Neuronal stem cell (in vitro differentiated cells): ENCODE measurements around the gene SIGLEC11.
A peak's percentile ranks its signal among the peaks of the same experiment; 100 is the strongest.

Source experiments
- DNase-seq: peaks from one replicate; pipeline ENCODE4 v3.0.0-alpha.2; 2013; ENCODE audit warnings: low spot score
- H2AFZ ChIP-seq: one replicate; pipeline ENCODE4 v1.6.1; 2013; ENCODE audit warnings: mild to moderate bottlenecking, low read length, inconsistent platforms
- H2AK5ac ChIP-seq: 2 replicates; pipeline ENCODE4 v1.6.1; 2013; ENCODE audit warnings: low read depth, mild to moderate bottlenecking, inconsistent platforms, low read length, moderate library complexity, mixed read lengths
- H2BK120ac ChIP-seq: 2 replicates; pipeline ENCODE4 v1.6.1; 2013; ENCODE audit warnings: low read depth, mild to moderate bottlenecking, inconsistent platforms, low read length, moderate library complexity, mixed read lengths
- H2BK12ac ChIP-seq: one replicate; pipeline ENCODE4 v1.6.1; 2013; ENCODE audit warnings: low read length, inconsistent platforms
- H2BK15ac ChIP-seq: 2 replicates; pipeline ENCODE4 v1.6.1; 2013; ENCODE audit warnings: mild to moderate bottlenecking, low read length, inconsistent platforms, mixed read lengths
- H2BK5ac ChIP-seq: one replicate; pipeline ENCODE4 v1.6.1; 2013; ENCODE audit warnings: inconsistent platforms, mild to moderate bottlenecking, low read length, moderate library complexity
- H3K14ac ChIP-seq: one replicate; pipeline ENCODE4 v1.6.1; 2013; ENCODE audit warnings: low read length, inconsistent platforms
- H3K18ac ChIP-seq: 2 replicates; pipeline ENCODE4 v1.6.1; 2013; ENCODE audit warnings: low read length, inconsistent platforms
- H3K23ac ChIP-seq: 2 replicates; pipeline ENCODE4 v1.6.1; 2013; ENCODE audit warnings: low read depth, mild to moderate bottlenecking, mixed read lengths, low read length, inconsistent platforms; ENCODE audit not compliant: poor library complexity
- H3K27ac ChIP-seq: replicated peaks from 3 replicates; pipeline ENCODE4 v1.5.1; 2013; ENCODE audit warnings: low read length, inconsistent platforms
- H3K27me3 ChIP-seq, 3 experiments: 2 replicates each; pipeline ENCODE4 v1.6.1; 2013; ENCODE audit warnings: low read length in 3 of 3, mild to moderate bottlenecking in 2 of 3, inconsistent platforms in 1 of 3, low read depth in 1 of 3, mixed read lengths in 1 of 3, moderate library complexity in 1 of 3; ENCODE audit not compliant: control insufficient read depth in 3 of 3, insufficient read depth in 3 of 3
- H3K36me3 ChIP-seq, 2 donors: replicated peaks in 1 of 2; 2 replicates each; pipeline ENCODE4 v1.6.1; 2013; ENCODE audit warnings: low read length in 2 of 2; ENCODE audit not compliant: control insufficient read depth in 2 of 2, insufficient read depth in 2 of 2
- H3K4ac ChIP-seq: 2 replicates; pipeline ENCODE4 v1.6.1; 2013; ENCODE audit warnings: inconsistent platforms, mild to moderate bottlenecking, low read length, moderate library complexity
- H3K4me1 ChIP-seq, 2 donors: 1 replicate in 1 of 2; 2 replicates in 1 of 2; pipeline ENCODE4 v1.6.1; 2013; ENCODE audit warnings: low read length in 2 of 2, low read depth in 1 of 2; ENCODE audit not compliant: control insufficient read depth in 2 of 2, insufficient read depth in 1 of 2
- H3K4me2 ChIP-seq: one replicate; pipeline ENCODE4 v1.6.1; 2013; ENCODE audit warnings: mild to moderate bottlenecking, low read length, inconsistent platforms; ENCODE audit not compliant: insufficient read depth, poor library complexity, severe bottlenecking
- H3K4me3 ChIP-seq, 2 donors: 2 replicates each; pipeline ENCODE4 v1.5.1; 2013; ENCODE audit warnings: low read length in 2 of 2, mild to moderate bottlenecking in 2 of 2, inconsistent platforms in 1 of 2, moderate library complexity in 1 of 2
- H3K79me1 ChIP-seq: one replicate; pipeline ENCODE4 v1.6.1; 2013; ENCODE audit warnings: low read depth, mild to moderate bottlenecking, inconsistent platforms, low read length, moderate library complexity
- H3K9ac ChIP-seq: one replicate; pipeline ENCODE4 v1.6.1; 2013; ENCODE audit warnings: mild to moderate bottlenecking, low read depth, low read length, inconsistent platforms; ENCODE audit not compliant: poor library complexity
- H3K9me3 ChIP-seq, 2 donors: replicated peaks in 1 of 2; 2 replicates each; pipeline versions ENCODE3 to v1.6.1; 2013; ENCODE audit warnings: low read length in 2 of 2, mild to moderate bottlenecking in 2 of 2, inconsistent platforms in 1 of 2, low read depth in 1 of 2, mixed read lengths in 1 of 2, moderate library complexity in 1 of 2; ENCODE audit not compliant: control insufficient read depth in 2 of 2, insufficient read depth in 1 of 2
- H4K8ac ChIP-seq: one replicate; pipeline ENCODE4 v1.6.1; 2013; ENCODE audit warnings: low read depth, mild to moderate bottlenecking, inconsistent platforms, low read length, moderate library complexity
- H4K91ac ChIP-seq: one replicate; pipeline ENCODE4 v1.6.1; 2013; ENCODE audit warnings: low read length, low read depth, mild to moderate bottlenecking, inconsistent platforms; ENCODE audit not compliant: poor library complexity
- WGBS, 2 donors: extraction: QIAGEN DNeasy Blood & Tissue Kit; methylation state at CpG; one replicate each; pipeline ENCODE4 v1.1.7; 2013; ENCODE audit warnings: missing lambda C conversion rate in 2 of 2, mixed read lengths in 1 of 2; ENCODE audit not compliant: insufficient read length in 2 of 2, insufficient replicate concordance in 1 of 2; ENCODE audit errors: extremely low coverage in 2 of 2; 5-methylcytosine and 5-hydroxymethylcytosine counted together

SIGLEC11 gene

DNA sequence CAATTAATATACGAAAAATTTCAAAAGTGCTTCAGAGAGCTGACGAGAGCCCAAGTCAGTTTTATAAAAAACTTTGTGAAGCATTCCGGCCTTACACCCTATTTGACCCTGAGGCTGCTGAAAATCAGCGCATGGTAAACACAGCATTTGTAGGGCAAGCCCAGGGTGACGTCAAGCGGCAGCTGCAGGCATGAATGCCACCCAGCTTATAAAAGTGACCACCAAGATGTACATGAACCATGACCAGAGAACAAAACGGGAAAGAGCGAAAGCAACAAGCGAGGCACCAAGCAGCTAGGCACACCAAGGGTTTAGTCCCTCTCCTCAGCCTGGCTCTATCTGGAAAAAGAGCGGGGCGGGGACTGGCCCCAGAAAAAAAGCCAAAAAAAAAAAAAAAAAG lies 6.0 kb downstream of the SIGLEC11 start:
- Histone ChIP-seq H3K4me2 (no peak overlapping the region), H2AFZ (no peak overlapping the region), H3K27me3 (no peaks in the 10 kb centered on the region), H3K27ac (no peak overlapping the region), H3K4me1 (peaks cover 0 to 7% of the 10 kb centered on the region in 2 donors), H2AK5ac (no peak overlapping the region), H2BK5ac (no peak overlapping the region), H3K9me3 (peaks cover 2 to 3% of the 10 kb centered on the region in 2 donors), H2BK15ac (no peak overlapping the region), H3K4me3 (no peak overlapping the region), H3K14ac (no peak overlapping the region), H3K79me1 (no peaks in the 10 kb centered on the region), H3K36me3 (no peaks in the 10 kb centered on the region), H3K4ac (no peak overlapping the region), H4K91ac (no peak overlapping the region), H4K8ac (no peak overlapping the region), H2BK120ac (no peak overlapping the region), H3K18ac (no peak overlapping the region), H3K9ac (no peak overlapping the region), H3K23ac (no peak overlapping the region), H2BK12ac (no peak overlapping the region)
- DNase-seq, result no peak
- WGBS, 2 donors, result no CpG with 5 or more reads among the region's 11 CpGs

DNA sequence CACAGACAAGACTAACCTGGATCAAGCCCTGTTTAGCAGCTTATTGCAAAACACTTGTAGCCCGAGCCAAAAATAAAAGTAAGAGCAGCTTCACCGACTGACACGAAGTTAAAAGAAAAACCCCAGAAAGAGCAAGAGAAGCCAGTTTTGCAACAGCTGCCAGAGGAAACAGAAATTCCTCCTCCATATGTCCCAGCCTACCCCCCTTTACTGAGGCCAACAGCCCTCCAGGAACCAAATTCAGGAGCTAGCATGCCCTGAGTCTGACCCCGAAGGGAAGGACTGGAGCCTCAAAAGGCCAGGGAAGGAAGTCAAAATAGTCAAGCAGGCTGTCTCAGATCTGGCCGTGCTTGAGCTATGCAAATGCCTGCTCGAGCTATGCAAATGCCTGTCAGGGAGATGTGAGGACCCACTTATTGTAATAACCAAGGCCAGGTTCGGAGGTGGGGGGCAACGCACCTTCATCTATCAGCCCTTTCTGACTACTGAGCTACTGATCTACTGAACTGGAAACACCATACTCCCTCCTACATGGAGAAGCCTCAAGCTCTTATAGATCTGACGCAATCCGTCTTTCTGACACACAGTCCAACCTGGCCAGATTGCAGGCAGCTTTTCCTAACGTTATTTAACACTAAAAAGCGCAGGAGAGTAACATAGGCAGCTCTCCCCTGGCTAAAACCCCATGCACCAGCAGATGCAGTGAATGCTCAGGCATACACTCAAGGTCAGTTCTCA lies 6.7 kb downstream of the SIGLEC11 start:
- Histone ChIP-seq H3K14ac (no peak overlapping the region), H2AK5ac (no peak overlapping the region), H3K23ac (no peak overlapping the region), H2BK12ac (no peak overlapping the region), H3K9ac (no peak overlapping the region), H3K4me3 (no peak overlapping the region), H3K79me1 (no peaks in the 10 kb centered on the region), H3K4me2 (no peak overlapping the region), H3K18ac (no peak overlapping the region), H2AFZ (no peak overlapping the region), H3K9me3 (peaks cover 2 to 3% of the 10 kb centered on the region in 2 donors), H3K27ac (no peak overlapping the region), H3K4me1 (peaks cover 0 to 10% of the 10 kb centered on the region in 2 donors), H4K8ac (no peak overlapping the region), H4K91ac (peak overlapping the region; percentile 89), H2BK120ac (no peak overlapping the region), H2BK5ac (no peak overlapping the region), H3K27me3 (no peaks in the 10 kb centered on the region), H3K36me3 (no peaks in the 10 kb centered on the region), H2BK15ac (no peak overlapping the region), H3K4ac (no peak overlapping the region)
- DNase-seq, result no peak
- no CpG with 5 or more reads among the region's 12 CpGs for WGBS, 2 donors

- no CpG with 5 or more reads among the region's 7 CpGs for whole genome bisulfite sequencing, 2 donors
- Histone ChIP-seq H3K27me3 (no peaks in the 10 kb centered on the region), H2BK120ac (no peak overlapping the region)
Observed at GRCh38 chr19:49953416-49953815, 7.6 kb downstream of the SIGLEC11 start.

GRCh38 chr19:49952906-49953305 lies 8.1 kb downstream of the SIGLEC11 start:
- no CpG with 5 or more reads among the region's 13 CpGs for WGBS, 2 donors
- no peak overlapping the region for H3K18ac ChIP-seq

More at GRCh38 chr19:49953416-49953815, 7.6 kb downstream of the SIGLEC11 start:
- Histone ChIP-seq H3K4ac (no peak overlapping the region), H2AK5ac (no peak overlapping the region), H3K36me3 (no peaks in the 10 kb centered on the region), H3K4me3 (no peak overlapping the region), H3K9ac (no peak overlapping the region), H3K27ac (no peak overlapping the region), H3K18ac (no peak overlapping the region), H2AFZ (no peak overlapping the region), H2BK5ac (no peak overlapping the region), H3K79me1 (no peaks in the 10 kb centered on the region), H2BK12ac (no peak overlapping the region), H4K8ac (no peak overlapping the region), H3K9me3 (peaks cover 2 to 3% of the 10 kb centered on the region in 2 donors), H3K14ac (peak overlapping the region; percentile 14), H3K23ac (no peak overlapping the region), H4K91ac (no peak overlapping the region), H3K4me1 (peaks cover 0 to 10% of the 10 kb centered on the region in 2 donors), H2BK15ac (no peak overlapping the region), H3K4me2 (no peak overlapping the region)
- no peak for DNase-seq

More at GRCh38 chr19:49952906-49953305, 8.1 kb downstream of the SIGLEC11 start:
- peaks cover 0 to 10% of the 10 kb centered on the region in 2 donors for H3K4me1 ChIP-seq
- H3K27ac ChIP-seq, result no peak overlapping the region
- H2BK5ac ChIP-seq, result no peak overlapping the region
- H3K4ac ChIP-seq, result no peak overlapping the region
- H3K36me3 ChIP-seq, result no peaks in the 10 kb centered on the region
- no peak overlapping the region for H3K4me3 ChIP-seq
- H4K8ac ChIP-seq, result no peak overlapping the region
- no peak overlapping the region for H3K9ac ChIP-seq
- H3K23ac ChIP-seq, result no peak overlapping the region
- no peak overlapping the region for H2BK12ac ChIP-seq
- H4K91ac ChIP-seq, result no peak overlapping the region
- H3K4me2 ChIP-seq, result no peak overlapping the region
- H2BK120ac ChIP-seq, result no peak overlapping the region
- no peak overlapping the region for H2AK5ac ChIP-seq
- H2AFZ ChIP-seq, result no peak overlapping the region
- peak overlapping the region; percentile 14 for H3K14ac ChIP-seq
- H2BK15ac ChIP-seq, result no peak overlapping the region
- H3K79me1 ChIP-seq, result no peaks in the 10 kb centered on the region
- no peak for DNase-seq
- H3K9me3 ChIP-seq, result peaks cover 2 to 3% of the 10 kb centered on the region in 2 donors
- H3K27me3 ChIP-seq, result no peaks in the 10 kb centered on the region
